ENCODE measurements around the gene MAP7. TPM values are rescaled to one million over a fixed set of nuclear protein-coding genes. Genes with fewer than 3 reads are reported as not detected.

The MAP7 gene
- total and polyA plus RNA-seq, 9 of the 15 experiments (the other 6 are each of a cell fraction or from before 2014, with no cell fraction given): 0.76 to 7.7 (median 3.9) TPM

GRCh38 chr6:136466777-136467176 lies 83.4 kb downstream of the MAP7 start:
- FAIRE-seq: no peak
- Histone ChIP-seq H3K4me2 (ENCODE audit: insufficient read depth, low read length) (no peak overlapping the region), H3K4me3 (no peak overlapping the region), H3K9ac (ENCODE audit: insufficient read depth in 1 of 2, low read depth in 2 of 2, low read length in 2 of 2) (no peak overlapping the region), H3K27ac (ENCODE audit: extremely low read depth, low read depth, low read length) (no peak overlapping the region), H3K36me3 (ENCODE audit: control insufficient read depth, insufficient read depth, low read length) (no peaks in the 10 kb centered on the region), H3K9me3 (replicated peaks; ENCODE audit: control insufficient read depth, insufficient read depth, low read depth, low read length) (no peaks in the 10 kb centered on the region), H2AFZ (ENCODE audit: low read depth, low read length) (peak overlapping the region; percentile 19; the same call in 1 of the 2 replicates), H3K9me1 (ENCODE audit: control insufficient read depth, insufficient read depth, low read length) (no peaks in the 10 kb centered on the region), H3K27me3 (ENCODE audit: control insufficient read depth in 2 of 2, insufficient read depth in 2 of 2, low read length in 2 of 2) (no peaks in the 10 kb centered on the region), H3K79me2 (ENCODE audit: control insufficient read depth, insufficient read depth, low read length) (no peaks in the 10 kb centered on the region), H4K20me1 (replicated peaks; ENCODE audit: control insufficient read depth, insufficient read depth, low read length) (no peaks in the 10 kb centered on the region), H3K4me1 (replicated peaks in 1 of 2; ENCODE audit: control insufficient read depth in 2 of 2, insufficient read depth in 2 of 2, low read length in 2 of 2) (0 out of 5 replicates have a peak, but pooled peaks cover 0 to 3% of the 10 kb centered on the region in 2 experiments)
- ChIA-PET CTCF (ENCODE audit: low intra/inter-chr PET ratio) (interaction anchor here (0.7 kb wide), 1 partner anchor 84 kb away, joined by 4 read pairs; no protein-coding TSS in a partner anchor), POLR2A (no interaction called here)
- WGBS (ENCODE audit: insufficient coverage, low coverage, missing lambda C conversion rate): 9% methylated on average over 4 of the region's 4 CpGs
- TF ChIP-seq DDX20 (tag; IDR thresholded peaks at IDR 0.05; ENCODE audit: low read depth) (no peak), RAD21 (CRISPR knock-in tag; conservative IDR thresholded peaks at IDR 0.05 in 1 of 2, IDR thresholded peaks at IDR 0.05 in 1 of 2) (0 out of 4 replicates have a peak, but pooled peaks of 1 of the 2 experiments have one; percentile 6), HMBOX1 (IDR thresholded peaks at IDR 0.05) (peak; percentile 43; the same call in 1 of the 2 replicates), ID3 (CRISPR knock-in tag; IDR thresholded peaks at IDR 0.05) (no peak), ID3 (tag; IDR thresholded peaks at IDR 0.05) (0 out of 2 replicates have a peak, but pooled peaks have one; percentile 33), ZBTB11 (CRISPR knock-in tag; IDR thresholded peaks at IDR 0.05) (0 out of 6 replicates have a peak, but pooled peaks of 1 of the 3 experiments have one; percentile 23), ZNF785 (CRISPR knock-in tag; IDR thresholded peaks at IDR 0.05) (no peak), BHLHE40 (IDR thresholded peaks at IDR 0.05; ENCODE audit: low read length) (no peak), PBX2 (CRISPR knock-in tag; IDR thresholded peaks at IDR 0.05; ENCODE audit: low read depth) (no peak), PBX2 (tag; conservative IDR thresholded peaks at IDR 0.05; ENCODE audit: low read depth) (0 out of 2 replicates have a peak, but pooled peaks have one; percentile 7)
- ATAC-seq: peak; percentile 60
- no TSS peak for BruUV-seq (replicated peaks)
- intact Hi-C loops (cut with micrococcal nuclease): no loop called here
- peak in 1 of 4 experiments; percentile 41 for DNase-seq (ENCODE audit: extremely low read depth in 1 of 4, low spot score in 3 of 4)
- in situ Hi-C loops (cut with MboI): no loop called here
